ENCODE data around the gene HSD17B7. TPM values are rescaled to one million over a fixed set of nuclear protein-coding genes. Genes with fewer than 3 reads are reported as not detected.
A peak's percentile ranks its signal among the peaks of the same experiment; 100 is the strongest.

HSD17B7 gene
- total RNA-seq, 3 donors from 2014 or later (not counting 1 experiment from before 2014, with no cell fraction given), result 21.0 to 26.0 (median 23.5) TPM

DNA sequence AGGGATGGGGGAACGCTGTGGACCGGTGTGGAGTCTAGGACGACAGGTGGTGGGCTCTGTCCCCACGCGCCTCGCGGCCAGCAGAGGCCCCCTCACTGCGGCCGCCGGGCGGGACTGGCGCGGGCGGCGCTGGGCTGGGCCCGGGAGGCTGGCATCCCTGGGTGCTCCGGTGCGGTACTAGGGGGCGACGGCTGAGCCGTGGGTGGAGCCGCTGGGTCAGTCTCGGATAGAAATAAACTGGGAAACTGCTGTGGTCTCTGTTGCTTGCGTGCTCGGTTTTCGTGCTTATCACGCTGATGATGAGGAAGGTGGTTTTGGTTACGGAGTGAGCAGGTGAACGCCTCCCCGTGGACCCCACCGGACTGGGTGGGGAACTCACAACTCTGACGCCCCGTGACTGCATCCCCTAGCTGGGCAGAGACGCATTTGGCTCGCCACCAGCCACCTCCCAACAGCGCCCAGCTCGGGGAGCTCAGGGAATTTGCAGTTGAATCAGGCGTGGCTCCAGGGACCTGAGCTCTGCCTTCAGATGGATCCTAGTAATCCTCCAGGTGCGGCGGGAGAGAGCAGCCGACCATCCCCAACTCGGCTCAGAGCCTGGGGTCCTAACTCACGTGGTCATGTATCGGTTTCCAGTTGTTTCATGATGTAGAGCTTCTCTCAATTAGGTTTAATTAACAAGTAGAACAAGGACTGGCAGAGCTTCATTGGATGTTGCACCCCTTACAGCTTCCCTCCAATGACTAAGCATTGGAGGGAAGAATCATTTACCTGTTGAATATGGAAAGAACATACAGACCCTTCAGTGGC lies 32.1 kb downstream of the HSD17B7 start:
- Histone ChIP-seq H3K9me3 (ENCODE audit: control insufficient read depth, insufficient read depth, low read length) (no peaks in the 10 kb centered on the region), H3K36me3 (ENCODE audit: control insufficient read depth, insufficient read depth, low read length) (no peaks in the 10 kb centered on the region), H3K4me3 (ENCODE audit: low read length) (peak overlapping the region; percentile 21), H3K4me1 (ENCODE audit: control insufficient read depth, insufficient read depth, low read length) (peaks cover 10% of the 10 kb centered on the region), H3K27ac (ENCODE audit: low read length) (no peak overlapping the region), H3K27me3 (ENCODE audit: control insufficient read depth, insufficient read depth, low read length) (peaks cover 7% of the 10 kb centered on the region)
- Mint-ChIP-seq H3K4me3 (peak overlapping the region; percentile 79), H3K36me3 (no peaks in the 10 kb centered on the region), H3K27me3 (ENCODE audit: low read depth in 2 of 2) (peaks cover 13 to 20% of the 10 kb centered on the region in 2 donors), H3K9me3 (no peaks in the 10 kb centered on the region), H3K4me1 (peaks cover 19 to 20% of the 10 kb centered on the region in 2 donors), H3K27ac (peak overlapping the region in 1 of 2 donors; percentile 58)
- DNase-seq (peak; percentile 17 to 18), ATAC-seq (peak; percentile 36 to 57 (median 39))
- intact Hi-C loops (cut with micrococcal nuclease), result no loop called here
- TF ChIP-seq, protein P1, sequence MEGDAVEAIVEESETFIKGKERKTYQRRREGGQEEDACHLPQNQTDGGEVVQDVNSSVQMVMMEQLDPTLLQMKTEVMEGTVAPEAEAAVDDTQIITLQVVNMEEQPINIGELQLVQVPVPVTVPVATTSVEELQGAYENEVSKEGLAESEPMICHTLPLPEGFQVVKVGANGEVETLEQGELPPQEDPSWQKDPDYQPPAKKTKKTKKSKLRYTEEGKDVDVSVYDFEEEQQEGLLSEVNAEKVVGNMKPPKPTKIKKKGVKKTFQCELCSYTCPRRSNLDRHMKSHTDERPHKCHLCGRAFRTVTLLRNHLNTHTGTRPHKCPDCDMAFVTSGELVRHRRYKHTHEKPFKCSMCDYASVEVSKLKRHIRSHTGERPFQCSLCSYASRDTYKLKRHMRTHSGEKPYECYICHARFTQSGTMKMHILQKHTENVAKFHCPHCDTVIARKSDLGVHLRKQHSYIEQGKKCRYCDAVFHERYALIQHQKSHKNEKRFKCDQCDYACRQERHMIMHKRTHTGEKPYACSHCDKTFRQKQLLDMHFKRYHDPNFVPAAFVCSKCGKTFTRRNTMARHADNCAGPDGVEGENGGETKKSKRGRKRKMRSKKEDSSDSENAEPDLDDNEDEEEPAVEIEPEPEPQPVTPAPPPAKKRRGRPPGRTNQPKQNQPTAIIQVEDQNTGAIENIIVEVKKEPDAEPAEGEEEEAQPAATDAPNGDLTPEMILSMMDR (IDR thresholded peaks at IDR 0.05), result no peak
- 10% methylated on average over 44 of the region's 44 CpGs for WGBS (ENCODE audit: insufficient coverage)

DNA sequence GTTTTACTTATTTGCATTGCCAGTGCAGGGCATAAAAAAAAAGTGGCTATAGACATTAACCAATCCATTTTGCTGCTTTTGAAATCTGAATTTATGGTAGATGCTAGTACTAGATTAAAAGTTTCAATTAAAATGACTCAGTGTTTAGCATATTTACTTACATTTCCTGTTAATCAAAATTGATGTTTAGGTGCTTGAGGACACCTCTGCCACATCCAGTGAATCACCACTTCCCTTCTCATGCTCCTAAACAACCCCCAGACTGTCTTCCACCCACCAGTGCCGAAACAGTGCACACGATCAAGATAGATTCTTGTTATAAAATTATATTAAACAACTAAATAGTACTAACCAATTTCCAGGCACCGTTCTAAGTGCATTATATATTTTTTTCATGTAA lies 32.7 kb downstream of the HSD17B7 start:
- H3K27ac Mint-ChIP-seq, result peak overlapping the region in 1 of 2 donors; percentile 58
- H3K27me3 Mint-ChIP-seq (ENCODE audit: low read depth in 2 of 2), result peaks cover 13 to 21% of the 10 kb centered on the region in 2 donors
- Histone ChIP-seq H3K4me3 (ENCODE audit: low read length) (no peak overlapping the region), H3K27ac (ENCODE audit: low read length) (no peak overlapping the region), H3K9me3 (ENCODE audit: control insufficient read depth, insufficient read depth, low read length) (no peaks in the 10 kb centered on the region), H3K36me3 (ENCODE audit: control insufficient read depth, insufficient read depth, low read length) (no peaks in the 10 kb centered on the region), H3K4me1 (ENCODE audit: control insufficient read depth, insufficient read depth, low read length) (peaks cover 10% of the 10 kb centered on the region), H3K27me3 (ENCODE audit: control insufficient read depth, insufficient read depth, low read length) (peaks cover 7% of the 10 kb centered on the region)
- peak overlapping the region; percentile 79 for H3K4me3 Mint-ChIP-seq
- ATAC-seq (peak; percentile 68 to 87 (median 76)), DNase-seq (peak in 1 of 2 donors; percentile 20)
- no CpG with 5 or more reads among the region's 3 CpGs for WGBS (ENCODE audit: insufficient coverage)
- H3K9me3 Mint-ChIP-seq, result no peaks in the 10 kb centered on the region
- H3K36me3 Mint-ChIP-seq, result no peaks in the 10 kb centered on the region
- H3K4me1 Mint-ChIP-seq, result peaks cover 19 to 20% of the 10 kb centered on the region in 2 donors
- intact Hi-C loops (cut with micrococcal nuclease), result no loop called here
- TF ChIP-seq, protein P1 (IDR thresholded peaks at IDR 0.05), result no peak

DNA sequence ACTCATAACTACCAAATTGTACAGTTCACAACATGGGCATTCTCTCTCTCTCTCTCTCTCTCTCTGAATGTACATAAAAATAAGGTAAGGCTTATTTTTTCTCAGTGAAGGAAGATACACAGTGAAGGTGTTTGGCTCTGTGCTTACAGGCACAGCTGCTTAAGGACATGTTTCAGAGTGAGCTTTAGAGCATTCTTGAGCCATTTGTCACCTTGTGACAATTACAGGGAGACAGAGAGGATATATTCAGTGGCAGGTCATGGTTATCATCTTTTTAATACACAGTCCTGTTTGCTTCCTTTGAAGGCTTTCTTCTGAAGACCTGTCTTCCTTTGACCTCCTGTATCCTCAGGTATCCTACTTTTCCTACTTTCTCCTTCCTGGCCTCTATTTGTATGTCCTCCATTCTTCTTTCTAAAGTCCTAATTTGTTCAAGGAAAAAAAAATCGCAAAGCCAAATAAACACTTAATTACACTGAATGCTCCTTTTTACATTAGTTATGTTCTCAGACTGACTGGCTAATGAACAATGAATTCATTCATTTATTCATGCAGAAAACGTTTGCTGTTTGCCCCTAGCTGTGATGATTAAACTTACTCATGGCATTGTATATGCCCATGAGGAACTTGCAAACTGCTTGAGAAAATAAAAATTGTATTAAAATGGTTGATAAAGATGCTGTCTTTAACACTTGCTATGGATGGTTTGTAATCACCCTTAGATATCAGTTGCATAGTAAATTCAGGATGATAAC lies 33.4 kb downstream of the HSD17B7 start:
- TF ChIP-seq, protein P1 (IDR thresholded peaks at IDR 0.05), result no peak
- 55% methylated on average over 2 of the region's 2 CpGs for WGBS (ENCODE audit: insufficient coverage)
- H3K36me3 ChIP-seq (ENCODE audit: control insufficient read depth, insufficient read depth, low read length), result no peaks in the 10 kb centered on the region
- Mint-ChIP-seq H3K36me3 (no peaks in the 10 kb centered on the region), H3K9me3 (no peaks in the 10 kb centered on the region), H3K27ac (peak overlapping the region in 1 of 2 donors; percentile 58), H3K27me3 (ENCODE audit: low read depth in 2 of 2) (peaks cover 13 to 26% of the 10 kb centered on the region in 2 donors), H3K4me3 (no peak overlapping the region), H3K4me1 (peaks cover 19 to 20% of the 10 kb centered on the region in 2 donors)
- no peaks in the 10 kb centered on the region for H3K9me3 ChIP-seq (ENCODE audit: control insufficient read depth, insufficient read depth, low read length)
- H3K27ac ChIP-seq (ENCODE audit: low read length), result no peak overlapping the region
- ATAC-seq (peak in 2 of 3 donors; percentile 6 to 11), DNase-seq (no peak)
- H3K4me3 ChIP-seq (ENCODE audit: low read length), result no peak overlapping the region
- peaks cover 10% of the 10 kb centered on the region for H3K4me1 ChIP-seq (ENCODE audit: control insufficient read depth, insufficient read depth, low read length)
- intact Hi-C loops (cut with micrococcal nuclease), result no loop called here
- peaks cover 8% of the 10 kb centered on the region for H3K27me3 ChIP-seq (ENCODE audit: control insufficient read depth, insufficient read depth, low read length)
